ENCODE measurements around the gene HCFC1. TPM values are rescaled to one million over a fixed set of nuclear protein-coding genes. Genes with fewer than 3 reads are reported as not detected.

The HCFC1 gene
- total and polyA plus RNA-seq, 2 experiments from 2014 or later, result 12.6 to 26.4 TPM

- no peaks in the 10 kb centered on the region; the same call in 1 of the 2 replicates for H3K36me3 ChIP-seq (ENCODE audit: low read depth)
- H3K4me3 ChIP-seq, result no peak overlapping the region
- no peak overlapping the region for H3K4me2 ChIP-seq (ENCODE audit: unreplicated experiment)
- H3K27me3 ChIP-seq (replicated peaks; ENCODE audit: insufficient read depth), result no peaks in the 10 kb centered on the region
- no peaks in the 10 kb centered on the region for H3K9me3 ChIP-seq (ENCODE audit: low read depth)
- H3K79me2 ChIP-seq (ENCODE audit: insufficient read depth), result no peaks in the 10 kb centered on the region
- no peaks in the 10 kb centered on the region for H3K9me2 ChIP-seq (ENCODE audit: insufficient read depth)
- H3F3A ChIP-seq (ENCODE audit: insufficient read depth), result no peaks in the 10 kb centered on the region
- 60 to 86% methylated on average over 11 to 19 of the region's 24 CpGs for WGBS, 2 experiments (ENCODE audit: low coverage in 1 of 2, low lambda C conversion rate in 2 of 2, missing lambda C conversion rate in 2 of 2)
- in situ Hi-C loops (cut with MboI), result no loop called here
- TF ChIP-seq EZH2phosphoT487 (IDR thresholded peaks at IDR 0.05; ENCODE audit: insufficient read depth, low read depth), result no peak
- no peak for TF ChIP-seq EZH2 (IDR thresholded peaks at IDR 0.05; ENCODE audit: insufficient read depth, poor library complexity, severe bottlenecking)
- no peaks in the 10 kb centered on the region for H3K4me1 ChIP-seq (ENCODE audit: insufficient read depth)
- no peak overlapping the region for H3K9ac ChIP-seq
- H4K20me1 ChIP-seq (ENCODE audit: insufficient read depth), result no peaks in the 10 kb centered on the region
- DNase-seq, result no peak
- no peak overlapping the region for H2AFZ ChIP-seq
- H3K27ac ChIP-seq, result no peak overlapping the region
Measured at GRCh38 chrX:153945956-153946943, 25.4 kb downstream of the HCFC1 start.

DNA sequence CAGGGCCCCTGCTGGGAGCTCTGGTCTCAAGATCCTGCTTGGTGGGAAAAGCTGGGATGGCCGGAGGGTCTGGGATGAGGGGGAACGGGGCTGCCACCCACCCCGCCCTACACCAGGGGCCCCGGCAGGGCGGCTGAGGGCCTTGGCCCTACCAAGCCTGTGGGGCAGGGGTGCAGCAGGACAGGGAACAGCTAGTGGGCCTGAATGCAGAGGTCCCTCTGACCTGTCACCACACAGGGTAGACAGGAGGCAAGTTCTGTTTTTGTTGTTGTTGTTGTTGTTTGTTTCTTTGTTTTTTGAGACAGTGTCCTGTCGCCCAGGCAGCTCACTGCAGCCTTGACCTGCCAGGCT is 26.8 kb downstream of the HCFC1 start:
- 30 to 33% methylated on average over 3 to 4 of the region's 6 CpGs for WGBS, 2 experiments (ENCODE audit: low coverage in 1 of 2, low lambda C conversion rate in 2 of 2, missing lambda C conversion rate in 2 of 2)
- Histone ChIP-seq H2AFZ (no peak overlapping the region), H3F3A (ENCODE audit: insufficient read depth) (no peaks in the 10 kb centered on the region), H3K4me2 (ENCODE audit: unreplicated experiment) (no peak overlapping the region), H3K79me2 (ENCODE audit: insufficient read depth) (no peaks in the 10 kb centered on the region), H3K9me2 (ENCODE audit: insufficient read depth) (no peaks in the 10 kb centered on the region), H3K9ac (no peak overlapping the region), H3K4me1 (ENCODE audit: insufficient read depth) (no peaks in the 10 kb centered on the region), H4K20me1 (ENCODE audit: insufficient read depth) (no peaks in the 10 kb centered on the region), H3K4me3 (no peak overlapping the region), H3K36me3 (ENCODE audit: low read depth) (no peaks in the 10 kb centered on the region; the same call in 1 of the 2 replicates), H3K27ac (no peak overlapping the region), H3K27me3 (replicated peaks; ENCODE audit: insufficient read depth) (no peaks in the 10 kb centered on the region), H3K9me3 (ENCODE audit: low read depth) (no peaks in the 10 kb centered on the region)
- in situ Hi-C loops (cut with MboI), result no loop called here
- DNase-seq, result no peak
- TF ChIP-seq EZH2 (IDR thresholded peaks at IDR 0.05; ENCODE audit: insufficient read depth, poor library complexity, severe bottlenecking) (no peak), EZH2phosphoT487 (IDR thresholded peaks at IDR 0.05; ENCODE audit: insufficient read depth, low read depth) (no peak)

GRCh38 chrX:153944140-153944799 is 27.3 kb downstream of the HCFC1 start, which contains the start of gene RENBP:
TSS of gene RENBP (minus strand) at chrX:153944643. CDS start at chrX:153944610, 33 bp downstream.
- no peak within 1 kb of the TSS for H3K4me2 ChIP-seq (ENCODE audit: unreplicated experiment)
- WGBS, 2 experiments (ENCODE audit: low coverage in 1 of 2, low lambda C conversion rate in 2 of 2, missing lambda C conversion rate in 2 of 2), result 8 to 24% methylated on average over 8 to 9 of the region's 31 CpGs
- H3K36me3 ChIP-seq (ENCODE audit: low read depth), result no peaks in the 10 kb centered on the region; the same call in 1 of the 2 replicates
- H3K27me3 ChIP-seq (replicated peaks; ENCODE audit: insufficient read depth), result no peaks in the 10 kb centered on the region
- in situ Hi-C loops (cut with MboI), result no loop called here
- no peaks in the 10 kb centered on the region for H3K79me2 ChIP-seq (ENCODE audit: insufficient read depth)
- no peaks in the 10 kb centered on the region for H3K9me3 ChIP-seq (ENCODE audit: low read depth)
- H3F3A ChIP-seq (ENCODE audit: insufficient read depth), result no peaks in the 10 kb centered on the region
- H4K20me1 ChIP-seq (ENCODE audit: insufficient read depth), result no peaks in the 10 kb centered on the region
- no peaks in the 10 kb centered on the region for H3K9me2 ChIP-seq (ENCODE audit: insufficient read depth)
- H3K4me3 ChIP-seq, result no peak within 1 kb of the TSS
- H2AFZ ChIP-seq, result no peak within 1 kb of the TSS
- DNase-seq, result no peak
- H3K4me1 ChIP-seq (ENCODE audit: insufficient read depth), result no peaks in the 10 kb centered on the region
- no peak within 1 kb of the TSS for H3K9ac ChIP-seq
- H3K27ac ChIP-seq, result no peak within 1 kb of the TSS
- no peak for TF ChIP-seq EZH2 (IDR thresholded peaks at IDR 0.05; ENCODE audit: insufficient read depth, poor library complexity, severe bottlenecking)
- TF ChIP-seq EZH2phosphoT487 (IDR thresholded peaks at IDR 0.05; ENCODE audit: insufficient read depth, low read depth), result no peak

- in situ Hi-C loops (cut with MboI), result no loop called here
- no peaks in the 10 kb centered on the region for H3F3A ChIP-seq (ENCODE audit: insufficient read depth)
- no peaks in the 10 kb centered on the region for H3K36me3 ChIP-seq (ENCODE audit: low read depth)
- no peak overlapping the region for H3K27ac ChIP-seq
- H3K79me2 ChIP-seq (ENCODE audit: insufficient read depth), result no peaks in the 10 kb centered on the region
- no peak for TF ChIP-seq EZH2 (IDR thresholded peaks at IDR 0.05; ENCODE audit: insufficient read depth, poor library complexity, severe bottlenecking)
- no peak for TF ChIP-seq EZH2phosphoT487 (IDR thresholded peaks at IDR 0.05; ENCODE audit: insufficient read depth, low read depth)
- WGBS, 2 experiments (ENCODE audit: low coverage in 1 of 2, low lambda C conversion rate in 2 of 2, missing lambda C conversion rate in 2 of 2), result 69 to 76% methylated on average over 7 to 21 of the region's 23 CpGs
- no peaks in the 10 kb centered on the region for H4K20me1 ChIP-seq (ENCODE audit: insufficient read depth)
- H3K4me3 ChIP-seq, result no peak overlapping the region
- no peaks in the 10 kb centered on the region for H3K9me3 ChIP-seq (ENCODE audit: low read depth)
- no peaks in the 10 kb centered on the region for H3K9me2 ChIP-seq (ENCODE audit: insufficient read depth)
- H2AFZ ChIP-seq, result no peak overlapping the region
- H3K4me2 ChIP-seq (ENCODE audit: unreplicated experiment), result no peak overlapping the region
- no peak overlapping the region for H3K9ac ChIP-seq
- H3K27me3 ChIP-seq (replicated peaks; ENCODE audit: insufficient read depth), result no peaks in the 10 kb centered on the region
- no peaks in the 10 kb centered on the region for H3K4me1 ChIP-seq (ENCODE audit: insufficient read depth)
- no peak for DNase-seq
Measured at GRCh38 chrX:153941336-153942252, 30.0 kb downstream of the HCFC1 start.
